OCI-LY7 (cell line): ENCODE data around the gene ARFIP1. TPM values are rescaled to one million over a fixed set of nuclear protein-coding genes. Genes with fewer than 3 reads are reported as not detected.

Experiments
- BruUV-seq: library from RNA; stranded (reverse); fragments of 400-500 nt; replicated peaks from 2 replicates; lab custom pipeline; 2021; lab: Mats Ljungman, UMichigan
- CTCF ChIA-PET: fragments of 300-600 bp; sonication (Branson Sonifier 250); formaldehyde crosslinking; loops from one replicate; lab custom pipeline; 2022; ENCODE audit warnings: antibody characterized with exemption; ENCODE audit not compliant: unreplicated experiment; lab: Charles Lee
- POLR2A ChIA-PET: fragments of 300-600 bp; sonication (Branson Sonifier 250); formaldehyde crosslinking; loops from one replicate; lab custom pipeline; 2022; ENCODE audit warnings: antibody characterized with exemption; lab: Charles Lee
- DNase-seq: peaks from one replicate; pipeline ENCODE4 v3.0.0-alpha.2; 2015; ENCODE audit warnings: low spot score
- H2AFZ ChIP-seq: fragments of 200-600 bp; sonication (generic), shearing (Covaris generic); 2 replicates; pipeline ENCODE4 v1.6.1; 2014; ENCODE audit warnings: mild to moderate bottlenecking, antibody characterized with exemption, low read length, moderate library complexity
- H3K27ac ChIP-seq: fragments of 200-600 bp; sonication (generic); 2 replicates; pipeline ENCODE4 v1.5.1; 2014; ENCODE audit warnings: mixed run types, low read depth, mild to moderate bottlenecking, moderate library complexity, low read length, inconsistent platforms; ENCODE audit not compliant: poor library complexity, severe bottlenecking
- H3K36me3 ChIP-seq: fragments of 200-600 bp; sonication (generic); 2 replicates; pipeline ENCODE4 v1.6.1; 2014; ENCODE audit warnings: mild to moderate bottlenecking, antibody characterized with exemption, low read length, moderate library complexity, mixed read lengths; ENCODE audit not compliant: insufficient read depth
- H3K4me1 ChIP-seq: fragments of 200-600 bp; sonication (generic); 2 replicates; pipeline ENCODE4 v1.5.1; 2014; ENCODE audit warnings: mild to moderate bottlenecking, low read length; ENCODE audit not compliant: insufficient read depth, poor library complexity, severe bottlenecking
- H3K4me2 ChIP-seq: fragments of 200-600 bp; sonication (generic); 2 replicates; pipeline ENCODE4 v1.6.1; 2014; ENCODE audit warnings: mild to moderate bottlenecking, low read length
- H3K4me3 ChIP-seq: fragments of 200-600 bp; sonication (generic); 2 replicates; pipeline ENCODE4 v1.5.1; 2014; ENCODE audit warnings: mild to moderate bottlenecking, low read depth, low read length; ENCODE audit not compliant: poor library complexity, severe bottlenecking
- H3K79me2 ChIP-seq: fragments of 200-600 bp; sonication (generic); 2 replicates; pipeline ENCODE4 v1.6.1; 2016; ENCODE audit warnings: low read depth, mild to moderate bottlenecking, low read length, moderate library complexity, mixed read lengths; ENCODE audit not compliant: insufficient read depth
- H3K9me2 ChIP-seq: fragments of 200-600 bp; sonication (generic); 2 replicates; pipeline ENCODE4 v1.6.1; 2016; ENCODE audit warnings: mild to moderate bottlenecking, low read length, mixed read lengths; ENCODE audit not compliant: insufficient read depth
- H3K9me3 ChIP-seq: fragments of 200-600 bp; sonication (generic); 2 replicates; pipeline ENCODE4 v1.6.1; 2014; ENCODE audit warnings: mild to moderate bottlenecking, mixed run types, low read length, mixed read lengths
- H4K20me1 ChIP-seq: fragments of 200-600 bp; sonication (generic); 2 replicates; pipeline ENCODE4 v1.6.1; 2014; ENCODE audit warnings: mild to moderate bottlenecking, antibody characterized with exemption, low read length, moderate library complexity, mixed read lengths; ENCODE audit not compliant: insufficient read depth
- EZH2phosphoT487 ChIP-seq: fragments of 200-600 bp; sonication (generic); IDR thresholded peaks from 2 replicates; pipeline ENCODE4 v1.6.1; 2018; ENCODE audit warnings: low read depth, borderline replicate concordance, mild to moderate bottlenecking, mixed run types, antibody characterized with exemption, low read length, moderate library complexity, mixed read lengths
- intact Hi-C: fragments of 100-400 bp; cut with micrococcal nuclease; formaldehyde crosslinking; loops from one replicate; pipeline ENCODE4 v1.10.0; 2022; ENCODE audit not compliant: unreplicated experiment
- total RNA-seq, 2 experiments: library from RNA; depleted of rRNA in 1 of 2; stranded (reverse); fragments of >200 nt in 1 of 2; shearing (Covaris generic) in 1 of 2; gene quantifications; 2 replicates each; pipeline ENCODE4 v1.2.3, GENCODE V29; 2014 to 2022
- TF ChIP-seq, protein P1 (sequence below): fragments of 200-600 bp; sonication (generic); conservative IDR thresholded peaks from 2 replicates; pipeline ENCODE4 v1.5.1; 2014; ENCODE audit warnings: mild to moderate bottlenecking, antibody characterized with exemption, low read length, moderate library complexity, mixed read lengths

The ARFIP1 gene
- total RNA-seq, 2 experiments from 2014 or later: 27.0 to 29.3 TPM

- BruUV-seq: no TSS peak
- peaks cover 21% of the 10 kb centered on the region for H3K4me1 ChIP-seq
- H3K27ac ChIP-seq: no peak overlapping the region
- ChIA-PET CTCF (interaction anchor here (1.2 kb wide), 1 partner anchor 236 kb away, joined by 3 read pairs; no protein-coding TSS in a partner anchor), POLR2A (interaction anchor here (0.6 to 1.6 kb wide), 4 partner anchors 35 to 976 kb away, joined by 3 to 6 read pairs (median 4); partner anchors contain the start of gene TIGD4)
- H3K79me2 ChIP-seq: no peaks in the 10 kb centered on the region
- intact Hi-C loops: loop anchor here (10.0 kb wide), 1 partner anchor 797 kb away; no protein-coding TSS in a partner anchor
- DNase-seq: no peak
- H3K4me3 ChIP-seq: no peak overlapping the region
- no peaks in the 10 kb centered on the region for H3K36me3 ChIP-seq
- TF ChIP-seq, protein P1, sequence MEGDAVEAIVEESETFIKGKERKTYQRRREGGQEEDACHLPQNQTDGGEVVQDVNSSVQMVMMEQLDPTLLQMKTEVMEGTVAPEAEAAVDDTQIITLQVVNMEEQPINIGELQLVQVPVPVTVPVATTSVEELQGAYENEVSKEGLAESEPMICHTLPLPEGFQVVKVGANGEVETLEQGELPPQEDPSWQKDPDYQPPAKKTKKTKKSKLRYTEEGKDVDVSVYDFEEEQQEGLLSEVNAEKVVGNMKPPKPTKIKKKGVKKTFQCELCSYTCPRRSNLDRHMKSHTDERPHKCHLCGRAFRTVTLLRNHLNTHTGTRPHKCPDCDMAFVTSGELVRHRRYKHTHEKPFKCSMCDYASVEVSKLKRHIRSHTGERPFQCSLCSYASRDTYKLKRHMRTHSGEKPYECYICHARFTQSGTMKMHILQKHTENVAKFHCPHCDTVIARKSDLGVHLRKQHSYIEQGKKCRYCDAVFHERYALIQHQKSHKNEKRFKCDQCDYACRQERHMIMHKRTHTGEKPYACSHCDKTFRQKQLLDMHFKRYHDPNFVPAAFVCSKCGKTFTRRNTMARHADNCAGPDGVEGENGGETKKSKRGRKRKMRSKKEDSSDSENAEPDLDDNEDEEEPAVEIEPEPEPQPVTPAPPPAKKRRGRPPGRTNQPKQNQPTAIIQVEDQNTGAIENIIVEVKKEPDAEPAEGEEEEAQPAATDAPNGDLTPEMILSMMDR: no peak
- TF ChIP-seq EZH2phosphoT487: no peak
- no peaks in the 10 kb centered on the region for H3K9me2 ChIP-seq
- H4K20me1 ChIP-seq: no peaks in the 10 kb centered on the region
- H3K9me3 ChIP-seq: no peaks in the 10 kb centered on the region
- H2AFZ ChIP-seq: no peak overlapping the region
- no peak overlapping the region; the same call in 1 of the 2 replicates for H3K4me2 ChIP-seq
These were observed 67.6 kb downstream of the ARFIP1 start for GRCh38 chr4:152847376-152847775.

DNA sequence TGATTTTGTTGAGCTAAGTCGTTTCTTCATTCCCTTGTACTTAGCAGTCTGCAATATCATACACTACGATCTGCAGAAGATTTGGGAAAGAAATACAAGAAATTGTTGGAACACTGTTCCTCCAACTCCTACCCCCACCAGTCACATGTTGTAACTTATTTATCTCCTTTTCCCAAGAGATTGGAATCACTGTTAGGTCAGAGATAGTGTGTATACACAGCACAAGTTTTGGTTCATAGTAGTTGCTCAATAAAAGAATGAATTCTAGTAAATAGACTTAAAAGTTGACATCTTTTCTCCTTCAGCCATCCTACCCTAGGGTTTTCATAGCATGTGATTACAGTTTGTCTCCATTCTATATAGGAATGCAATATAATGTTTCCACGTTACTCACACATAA is 68.8 kb downstream of the ARFIP1 start:
- Histone ChIP-seq H3K4me2 (no peak overlapping the region), H3K9me3 (peaks cover 9% of the 10 kb centered on the region; the same call in 1 of the 2 replicates), H3K4me1 (peaks cover 21% of the 10 kb centered on the region), H2AFZ (no peak overlapping the region), H3K27ac (no peak overlapping the region), H4K20me1 (no peaks in the 10 kb centered on the region), H3K4me3 (no peak overlapping the region), H3K36me3 (no peaks in the 10 kb centered on the region; the same call in 1 of the 2 replicates), H3K79me2 (no peaks in the 10 kb centered on the region), H3K9me2 (no peaks in the 10 kb centered on the region)
- DNase-seq: no peak
- no peak for TF ChIP-seq EZH2phosphoT487
- TF ChIP-seq, protein P1: no peak
- ChIA-PET CTCF (no interaction called here), POLR2A (interaction anchor here (0.6 to 1.6 kb wide), 5 partner anchors 19 to 432 kb away, joined by 3 to 4 read pairs (median 3); no protein-coding TSS in a partner anchor)
- intact Hi-C loops: loop anchor here (10.0 kb wide), 1 partner anchor 796 kb away; no protein-coding TSS in a partner anchor
- BruUV-seq: no TSS peak

GRCh38 chr4:152849350-152849749 is 69.6 kb downstream of the ARFIP1 start:
- no peaks in the 10 kb centered on the region for H4K20me1 ChIP-seq
- H3K9me3 ChIP-seq: peaks cover 14% of the 10 kb centered on the region; the same call in 1 of the 2 replicates
- ChIA-PET CTCF (no interaction called here), POLR2A (interaction anchor here (0.6 to 1.6 kb wide), 3 partner anchors 234 to 597 kb away, joined by 3 to 4 read pairs (median 3); no protein-coding TSS in a partner anchor)
- peaks cover 21% of the 10 kb centered on the region for H3K4me1 ChIP-seq
- H2AFZ ChIP-seq: no peak overlapping the region
- no peaks in the 10 kb centered on the region; the same call in 1 of the 2 replicates for H3K36me3 ChIP-seq
- no peaks in the 10 kb centered on the region for H3K9me2 ChIP-seq
- no peak overlapping the region for H3K27ac ChIP-seq
- no peak overlapping the region for H3K4me3 ChIP-seq
- no peaks in the 10 kb centered on the region for H3K79me2 ChIP-seq
- TF ChIP-seq, protein P1: no peak
- TF ChIP-seq EZH2phosphoT487: no peak
- peak overlapping the region; percentile 56; the same call in 1 of the 2 replicates for H3K4me2 ChIP-seq
- no TSS peak for BruUV-seq
- DNase-seq: no peak
- intact Hi-C loops: loop anchor here (10.0 kb wide), 1 partner anchor 795 kb away; no protein-coding TSS in a partner anchor
